NCI-H2081 (cell line): ENCODE data around the gene FOXO4.

Experiments
- DNase-seq, 2 experiments: peaks; one replicate each; lab custom pipeline; 2025; lab: John Stamatoyannopoulos, UW

The FOXO4 gene

GRCh38 chrX:71099736-71100135, 4.1 kb downstream of the FOXO4 start:
- no peak for DNase-seq

DNA sequence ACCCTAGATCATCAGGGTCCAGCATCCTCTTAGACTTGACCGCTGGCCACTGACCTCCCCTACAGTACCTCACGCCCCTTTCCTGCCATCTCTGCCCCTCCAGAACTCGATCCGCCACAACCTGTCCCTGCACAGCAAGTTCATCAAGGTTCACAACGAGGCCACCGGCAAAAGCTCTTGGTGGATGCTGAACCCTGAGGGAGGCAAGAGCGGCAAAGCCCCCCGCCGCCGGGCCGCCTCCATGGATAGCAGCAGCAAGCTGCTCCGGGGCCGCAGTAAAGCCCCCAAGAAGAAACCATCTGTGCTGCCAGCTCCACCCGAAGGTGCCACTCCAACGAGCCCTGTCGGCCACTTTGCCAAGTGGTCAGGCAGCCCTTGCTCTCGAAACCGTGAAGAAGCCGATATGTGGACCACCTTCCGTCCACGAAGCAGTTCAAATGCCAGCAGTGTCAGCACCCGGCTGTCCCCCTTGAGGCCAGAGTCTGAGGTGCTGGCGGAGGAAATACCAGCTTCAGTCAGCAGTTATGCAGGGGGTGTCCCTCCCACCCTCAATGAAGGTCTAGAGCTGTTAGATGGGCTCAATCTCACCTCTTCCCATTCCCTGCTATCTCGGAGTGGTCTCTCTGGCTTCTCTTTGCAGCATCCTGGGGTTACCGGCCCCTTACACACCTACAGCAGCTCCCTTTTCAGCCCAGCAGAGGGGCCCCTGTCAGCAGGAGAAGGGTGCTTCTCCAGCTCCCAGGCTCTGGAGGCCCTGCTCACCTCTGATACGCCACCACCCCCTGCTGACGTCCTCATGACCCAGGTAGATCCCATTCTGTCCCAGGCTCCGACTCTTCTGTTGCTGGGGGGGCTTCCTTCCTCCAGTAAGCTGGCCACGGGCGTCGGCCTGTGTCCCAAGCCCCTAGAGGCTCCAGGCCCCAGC, 5.2 kb downstream of the FOXO4 start:
- DNase-seq = no peak

DNA sequence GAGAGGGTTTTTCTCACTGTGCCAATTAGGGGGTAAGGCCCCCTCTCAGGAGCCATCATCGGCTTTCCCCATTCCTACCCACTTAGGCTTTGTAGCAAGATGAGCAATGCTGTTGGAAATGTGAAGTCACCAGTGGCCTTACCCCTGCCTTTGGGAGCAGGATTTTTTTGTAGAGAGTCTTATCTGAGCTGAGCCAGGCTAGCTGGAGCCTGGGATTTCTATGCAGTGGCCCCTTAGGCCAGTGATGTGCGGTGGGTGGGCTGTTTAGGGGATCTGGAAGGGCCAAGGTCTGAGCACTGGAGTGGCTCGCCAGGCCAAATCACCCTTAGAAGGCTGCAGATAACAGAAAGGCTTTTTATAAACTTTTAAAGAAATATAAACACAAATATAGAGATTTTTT, 6.6 kb downstream of the FOXO4 start:
- no peak for DNase-seq

- no peak for DNase-seq
Observed at GRCh38 chrX:71103110-71103983, 7.7 kb downstream of the FOXO4 start.

DNA sequence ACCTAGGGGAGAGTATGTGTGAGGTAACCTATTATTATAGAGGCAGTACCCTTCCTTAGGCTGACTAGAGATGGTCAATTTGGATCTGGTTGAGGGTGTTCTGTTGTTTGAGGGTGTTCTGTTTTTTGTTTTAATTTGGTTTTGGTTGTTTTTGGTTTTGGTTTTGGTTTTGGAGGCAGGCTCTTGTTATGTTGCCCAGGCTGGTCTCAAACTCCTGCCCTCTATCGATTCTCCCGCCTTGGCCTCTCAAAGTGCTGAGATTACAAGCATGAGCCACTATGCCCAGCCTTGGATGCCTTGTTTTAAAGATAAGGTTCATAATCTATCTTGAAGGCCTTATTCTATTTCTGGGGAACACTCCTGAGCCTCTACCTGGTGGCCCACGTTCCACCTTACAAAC, 10.0 kb downstream of the FOXO4 start:
- no peak for DNase-seq

DNA sequence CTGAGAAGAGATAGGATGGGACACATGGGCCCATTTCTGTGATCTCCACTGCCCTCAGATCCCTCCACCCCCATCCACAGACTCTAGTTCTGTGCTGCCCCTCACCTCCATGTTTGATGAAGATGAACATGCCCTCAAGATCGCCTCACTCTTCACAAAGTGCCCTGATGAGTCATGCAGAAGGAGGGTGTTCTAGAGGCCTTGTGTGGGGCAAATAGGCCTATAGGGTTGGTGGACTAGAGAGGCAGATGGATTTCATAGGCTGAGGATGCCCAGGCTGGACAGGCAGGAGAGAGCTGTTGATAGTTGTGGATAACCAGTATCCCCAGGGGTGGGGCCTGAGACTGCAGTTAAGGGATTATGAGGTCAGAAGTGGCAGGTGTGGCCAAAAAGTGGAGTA, 10.8 kb downstream of the FOXO4 start, which contains the start of gene CXorf65:
TSS of gene CXorf65 (minus strand) at position 314 of the 400 bp plus-strand sequence. CDS start at position 130, 184 bp downstream.
- no peak for DNase-seq

DNA sequence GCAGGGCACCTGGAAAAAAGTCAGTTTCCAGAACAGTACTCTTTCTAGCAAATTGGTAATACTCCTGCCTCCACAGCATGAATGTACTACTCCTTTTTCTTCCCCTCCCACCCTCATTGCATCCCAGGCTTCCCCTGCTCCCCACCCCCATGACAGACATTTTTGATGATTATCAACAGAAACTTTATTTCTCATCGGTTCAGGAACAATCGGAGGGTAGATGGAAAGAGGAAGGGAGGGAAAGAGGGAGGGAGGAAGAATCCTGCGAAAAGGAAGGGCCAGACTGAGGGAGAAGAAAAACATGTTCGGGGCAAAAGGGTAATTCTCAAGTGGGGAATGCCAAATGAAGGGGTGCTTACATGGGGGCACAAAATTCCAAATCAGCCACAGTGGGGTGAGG, 11.6 kb downstream of the FOXO4 start:
- DNase-seq = no peak

- DNase-seq = no peak
Observed at GRCh38 chrX:71107762-71108360, 12.2 kb downstream of the FOXO4 start.

GRCh38 chrX:71109051-71109450, 13.4 kb downstream of the FOXO4 start:
- DNase-seq = no peak

DNA sequence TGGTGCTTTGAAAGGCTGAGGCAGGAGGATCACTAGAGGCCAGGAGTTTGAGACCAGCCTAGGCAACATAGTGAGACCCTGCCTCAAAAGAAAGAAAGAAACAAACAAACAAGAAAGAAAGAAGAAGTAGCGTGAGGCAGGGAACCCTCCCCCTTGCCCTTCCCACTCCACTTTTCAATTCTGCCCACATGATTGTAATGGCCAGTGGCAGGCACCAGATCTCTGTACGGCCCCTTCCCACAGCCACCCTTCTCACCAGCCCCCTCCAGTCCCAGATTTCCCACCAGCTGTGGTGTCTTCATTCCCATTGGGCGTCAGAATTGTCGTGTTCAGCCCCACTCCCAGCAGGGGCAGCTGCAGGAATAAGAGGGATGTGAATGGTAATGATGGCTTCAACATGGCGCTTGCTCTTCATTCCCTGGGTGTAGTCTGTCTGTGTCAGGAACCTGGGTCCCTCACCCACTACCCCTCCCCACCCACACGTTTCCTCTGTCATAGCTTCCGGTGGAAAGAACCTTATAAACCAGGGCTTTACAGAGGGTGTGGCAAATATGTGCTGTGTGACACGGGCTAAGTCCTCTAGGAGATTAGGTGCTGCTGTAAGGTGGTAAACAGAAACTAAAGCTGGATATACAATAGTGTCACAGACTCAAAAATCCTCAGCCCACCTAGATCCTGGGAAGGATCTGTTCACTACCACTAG, 15.6 kb downstream of the FOXO4 start, which contains the start of gene IL2RG:
TSS of gene IL2RG (minus strand) at position 437 of the 703 bp plus-strand sequence. CDS start at position 399, 38 bp downstream.
- no peak for DNase-seq

- DNase-seq = no peak
Observed at GRCh38 chrX:71111921-71112431, 16.3 kb downstream of the FOXO4 start.

DNA sequence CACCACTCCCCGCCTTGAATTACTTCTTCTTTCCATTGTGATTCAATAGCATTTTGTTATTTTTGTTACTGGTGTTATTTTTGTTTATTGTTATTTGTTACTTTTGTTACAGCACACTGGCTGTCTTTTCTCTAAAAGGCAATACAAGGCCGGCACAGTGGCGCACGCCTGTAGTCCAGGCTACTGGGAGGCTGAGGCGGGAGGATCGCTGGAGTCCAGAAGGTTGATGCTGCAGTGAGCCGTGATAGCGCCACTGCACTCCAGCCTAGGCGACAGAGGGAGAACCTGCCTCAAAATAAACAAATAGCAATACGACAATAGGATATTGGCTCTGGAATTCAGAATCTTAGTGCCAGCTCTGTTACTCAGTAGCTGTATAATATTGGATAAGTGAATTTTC, 21.7 kb downstream of the FOXO4 start:
- DNase-seq = no peak

- DNase-seq = peak; percentile 70 to 77
Observed at GRCh38 chrX:71118032-71118984, 22.7 kb downstream of the FOXO4 start, which contains the start of gene MED12. Gene MED12, plus strand, starts transcription at chrX:71118596. Its CDS starts 159 bp downstream, at chrX:71118755.

- no peak for DNase-seq
Observed at GRCh38 chrX:71118985-71119535, 23.4 kb downstream of the FOXO4 start.

- no peak for DNase-seq
Observed at GRCh38 chrX:71128166-71128833, 32.6 kb downstream of the FOXO4 start.

DNA sequence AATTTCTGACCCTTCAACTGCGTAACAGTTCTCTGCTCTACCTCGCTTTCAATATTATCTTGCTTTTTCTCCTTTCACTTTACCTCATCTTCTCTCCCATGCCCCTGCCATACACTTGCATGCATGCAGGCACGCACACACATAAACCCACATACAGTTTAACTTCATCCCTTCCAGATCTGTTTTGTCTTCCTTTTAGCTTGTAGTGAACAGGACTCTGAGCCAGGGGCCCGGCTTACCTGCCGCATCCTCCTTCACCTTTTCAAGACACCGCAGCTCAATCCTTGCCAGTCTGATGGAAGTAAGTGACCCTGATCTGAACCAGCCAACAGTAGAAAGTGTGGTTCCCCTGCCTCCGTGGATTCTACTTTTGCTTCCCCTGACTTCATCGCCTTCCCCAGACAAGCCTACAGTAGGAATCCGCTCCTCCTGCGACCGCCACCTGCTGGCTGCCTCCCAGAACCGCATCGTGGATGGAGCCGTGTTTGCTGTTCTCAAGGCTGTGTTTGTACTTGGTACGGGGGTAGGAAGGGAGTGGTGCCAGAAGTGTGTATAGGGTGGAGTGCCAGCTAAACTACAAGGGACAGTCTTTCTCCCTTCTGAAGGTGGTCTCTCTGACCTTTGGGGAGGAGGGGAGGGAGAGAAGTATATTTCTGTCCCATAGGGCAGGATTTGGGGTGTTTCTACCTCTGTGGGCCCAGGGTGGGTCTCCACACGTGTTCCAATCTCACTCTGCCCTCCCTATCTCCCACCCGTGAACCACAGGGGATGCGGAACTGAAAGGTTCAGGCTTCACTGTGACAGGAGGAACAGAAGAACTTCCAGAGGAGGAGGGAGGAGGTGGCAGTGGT, 33.5 kb downstream of the FOXO4 start:
- peak; percentile 29 to 34 for DNase-seq

- no peak for DNase-seq
Observed at GRCh38 chrX:71131510-71131909, 35.9 kb downstream of the FOXO4 start.

GRCh38 chrX:71140440-71140839, 44.8 kb downstream of the FOXO4 start:
- DNase-seq = no peak
